ENCODE results near the gene ZNF467.
A peak's percentile ranks its signal among the peaks of the same experiment; 100 is the strongest.

Gene ZNF467

GRCh38 chr7:149809215-149809614, 35.8 kb upstream of the ZNF467 start:
- DNase-seq (ENCODE audit: low read depth in 4 of 4, low spot score in 1 of 4), result no peak

GRCh38 chr7:149808311-149808710, 34.9 kb upstream of the ZNF467 start:
- no peak for DNase-seq (ENCODE audit: low read depth in 4 of 4, low spot score in 1 of 4)

- no peak for DNase-seq (ENCODE audit: low read depth in 4 of 4, low spot score in 1 of 4)
These were observed 33.3 kb upstream of the ZNF467 start for GRCh38 chr7:149806726-149807125.

DNA sequence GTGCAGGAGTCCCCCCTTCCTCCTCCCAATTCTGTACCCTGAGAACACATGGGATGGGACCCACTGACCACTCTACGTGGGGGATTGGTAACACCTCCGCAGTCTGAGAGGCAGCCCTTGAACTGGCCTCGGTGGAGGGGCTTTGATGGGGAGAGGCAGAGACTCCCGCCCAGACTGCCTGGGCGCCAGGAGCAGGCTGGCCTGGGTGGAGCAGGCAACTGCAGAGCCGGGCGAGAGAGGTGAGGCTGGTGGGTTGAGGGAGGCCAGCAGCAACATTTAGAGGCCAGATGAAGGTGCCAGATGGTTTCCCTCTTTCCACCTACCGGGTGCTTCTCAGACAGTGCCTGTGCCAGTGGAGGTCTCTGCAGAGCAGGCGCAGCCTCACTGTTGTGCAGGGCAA, 30.7 kb upstream of the ZNF467 start:
- DNase-seq (ENCODE audit: low read depth in 4 of 4, low spot score in 1 of 4), result no peak

GRCh38 chr7:149803551-149804074, 30.2 kb upstream of the ZNF467 start:
- DNase-seq (ENCODE audit: low read depth in 4 of 4, low spot score in 1 of 4), result no peak

GRCh38 chr7:149802966-149803365, 29.6 kb upstream of the ZNF467 start:
- no peak for DNase-seq (ENCODE audit: low read depth in 4 of 4, low spot score in 1 of 4)

GRCh38 chr7:149801816-149802215, 28.4 kb upstream of the ZNF467 start:
- no peak for DNase-seq (ENCODE audit: low read depth in 4 of 4, low spot score in 1 of 4)

GRCh38 chr7:149801002-149801566, 27.7 kb upstream of the ZNF467 start:
- no peak for DNase-seq (ENCODE audit: low read depth in 4 of 4, low spot score in 1 of 4)

DNA sequence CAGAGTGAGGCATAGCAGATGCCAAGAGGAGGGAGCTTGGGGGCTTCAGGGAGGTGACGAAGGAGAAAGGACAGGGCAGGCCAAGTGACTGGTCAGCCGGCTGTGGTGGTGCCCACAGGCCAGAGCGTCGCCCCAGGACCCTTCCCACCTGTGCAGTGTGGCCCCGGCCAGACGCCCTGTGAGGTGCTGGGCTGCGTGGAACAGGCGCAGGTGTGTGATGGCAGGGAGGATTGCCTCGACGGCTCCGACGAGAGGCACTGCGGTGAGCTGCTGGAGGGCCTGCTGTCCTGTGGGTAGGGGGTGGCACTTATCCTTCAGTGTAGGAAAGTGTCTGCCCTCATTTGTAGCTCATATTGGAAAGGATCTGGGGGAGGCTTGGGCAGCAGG, 26.8 kb upstream of the ZNF467 start:
- no peak for DNase-seq (ENCODE audit: low read depth in 4 of 4, low spot score in 1 of 4)

GRCh38 chr7:149799397-149800168, 26.2 kb upstream of the ZNF467 start:
- DNase-seq (ENCODE audit: low read depth in 4 of 4, low spot score in 1 of 4), result peak in 3 of 4 experiments; percentile 32 to 38 (median 33)

DNA sequence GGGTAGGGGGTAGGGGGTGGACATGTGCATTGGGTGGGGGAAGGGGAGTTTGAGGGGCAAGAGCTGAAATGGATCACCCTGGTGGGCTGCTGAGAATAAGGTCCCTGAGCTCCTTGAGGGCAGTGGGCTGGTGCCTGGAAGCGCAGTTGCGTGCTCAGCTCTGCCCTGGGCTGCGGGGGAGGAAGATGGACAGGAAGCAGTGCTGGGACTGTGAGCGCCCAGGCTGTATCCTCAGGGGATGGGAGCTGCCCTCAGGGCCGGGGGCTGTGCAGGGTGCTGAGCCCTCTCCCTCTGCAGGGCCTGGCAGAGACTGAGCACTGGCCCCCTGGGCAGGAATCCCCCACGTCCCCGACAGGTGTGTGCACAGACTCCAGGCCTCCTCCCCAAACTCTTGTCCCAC, 24.4 kb upstream of the ZNF467 start:
- no peak for DNase-seq (ENCODE audit: low read depth in 4 of 4, low spot score in 1 of 4)

- no peak for DNase-seq (ENCODE audit: low read depth in 4 of 4, low spot score in 1 of 4)
These were observed 23.0 kb upstream of the ZNF467 start for GRCh38 chr7:149796287-149796860.

DNA sequence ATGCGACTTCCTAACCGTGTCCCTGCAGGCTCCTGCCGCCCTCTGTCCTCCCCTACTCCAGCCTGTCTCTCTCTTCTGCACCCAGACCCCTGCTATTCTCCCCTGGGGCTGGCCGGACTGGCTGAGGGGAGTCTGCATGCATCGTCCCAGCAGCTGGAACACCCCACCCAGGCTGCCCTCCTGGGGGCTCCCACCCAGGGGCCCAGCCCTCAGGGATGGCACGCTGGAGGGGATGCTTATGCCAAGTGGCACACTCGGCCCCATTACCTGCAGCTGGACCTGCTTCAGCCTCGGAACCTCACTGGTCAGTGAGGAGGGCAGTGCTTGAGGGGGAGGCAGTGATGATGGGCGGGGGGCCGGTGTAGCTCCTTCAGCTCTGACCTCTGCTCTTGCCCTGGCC, 21.7 kb upstream of the ZNF467 start:
- DNase-seq (ENCODE audit: low read depth in 4 of 4, low spot score in 1 of 4), result no peak

- DNase-seq (ENCODE audit: low read depth in 4 of 4, low spot score in 1 of 4), result no peak
These were observed 21.3 kb upstream of the ZNF467 start for GRCh38 chr7:149794661-149795060.

DNA sequence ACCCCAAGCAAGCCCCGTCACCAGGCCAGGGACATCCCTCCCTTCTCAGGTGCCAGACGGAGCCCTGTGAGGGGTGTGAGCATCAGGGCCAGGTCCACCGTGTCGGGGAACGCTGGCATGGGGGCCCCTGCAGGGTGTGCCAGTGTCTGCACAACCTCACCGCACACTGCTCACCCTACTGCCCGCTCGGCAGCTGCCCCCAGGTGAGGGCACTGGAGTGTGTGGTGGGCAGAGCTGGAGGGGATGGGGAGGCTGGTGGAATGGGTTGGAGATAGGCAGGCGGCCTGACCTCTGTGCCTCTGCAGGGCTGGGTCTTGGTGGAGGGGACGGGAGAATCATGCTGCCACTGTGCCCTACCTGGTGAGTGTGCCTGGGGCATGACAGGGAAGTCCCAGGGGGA, 19.9 kb upstream of the ZNF467 start:
- no peak for DNase-seq (ENCODE audit: low read depth in 4 of 4, low spot score in 1 of 4)

GRCh38 chr7:149792220-149792595, 18.8 kb upstream of the ZNF467 start:
- DNase-seq (ENCODE audit: low read depth in 4 of 4, low spot score in 1 of 4), result no peak

DNA sequence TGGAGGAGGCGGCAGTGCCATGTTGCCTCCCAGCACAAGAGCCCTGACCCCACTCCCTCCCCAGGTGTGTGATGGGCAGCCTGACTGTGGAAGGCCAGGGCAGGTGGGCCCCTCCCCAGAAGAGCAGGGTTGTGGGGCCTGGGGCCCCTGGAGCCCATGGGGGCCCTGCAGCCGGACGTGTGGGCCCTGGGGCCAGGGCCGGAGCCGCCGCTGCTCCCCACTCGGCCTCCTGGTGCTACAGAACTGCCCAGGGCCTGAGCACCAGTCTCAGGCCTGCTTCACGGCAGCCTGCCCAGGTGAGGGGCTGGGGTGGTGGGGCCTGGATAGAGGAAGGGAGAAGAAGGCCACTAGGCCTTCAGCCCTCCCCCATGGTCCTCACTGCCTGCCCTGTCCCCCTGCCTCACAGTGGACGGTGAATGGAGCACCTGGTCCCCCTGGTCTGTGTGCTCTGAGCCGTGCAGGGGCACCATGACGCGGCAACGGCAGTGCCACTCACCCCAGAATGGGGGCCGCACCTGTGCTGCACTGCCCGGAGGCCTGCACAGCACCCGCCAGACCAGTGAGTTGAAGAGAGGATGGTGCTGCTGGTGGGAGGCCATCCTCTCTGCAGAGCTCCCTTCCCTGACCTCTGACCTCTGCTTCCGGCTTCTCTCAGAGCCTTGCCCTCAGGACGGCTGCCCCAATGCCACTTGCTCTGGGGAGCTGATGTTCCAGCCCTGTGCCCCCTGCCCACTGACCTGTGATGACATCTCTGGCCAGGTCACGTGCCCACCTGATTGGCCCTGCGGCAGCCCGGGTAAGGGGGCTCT, 18.2 kb upstream of the ZNF467 start:
- no peak for DNase-seq (ENCODE audit: low read depth in 4 of 4, low spot score in 1 of 4)

DNA sequence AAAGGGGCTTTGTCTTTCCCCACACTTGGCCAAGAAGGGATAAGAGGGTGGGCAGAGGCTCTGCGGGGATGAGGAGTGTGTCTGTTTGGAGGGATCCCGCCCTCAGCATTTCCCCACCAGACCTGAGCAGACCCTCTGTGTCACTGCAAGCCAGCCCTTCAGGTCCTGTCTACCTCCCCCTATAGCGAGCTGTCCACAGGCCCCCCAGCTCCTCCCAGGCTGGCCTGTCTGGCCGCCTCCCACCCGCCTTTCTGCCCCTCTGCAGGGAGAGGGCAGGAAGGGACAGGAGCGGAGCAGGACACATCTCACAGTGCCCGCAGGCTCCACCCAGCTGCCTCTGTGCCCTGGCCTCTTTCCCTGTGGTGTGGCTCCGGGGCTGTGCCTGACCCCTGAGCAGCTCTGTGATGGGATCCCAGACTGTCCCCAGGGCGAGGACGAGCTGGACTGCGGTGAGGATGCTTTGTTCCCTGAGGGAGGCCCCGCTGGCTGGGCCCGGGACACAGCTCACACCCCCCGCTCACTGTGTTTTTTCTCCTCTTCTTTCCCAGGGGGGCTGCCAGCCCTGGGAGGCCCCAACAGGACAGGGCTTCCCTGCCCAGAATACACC, 17.5 kb upstream of the ZNF467 start:
- DNase-seq (ENCODE audit: low read depth in 4 of 4, low spot score in 1 of 4), result no peak

DNA sequence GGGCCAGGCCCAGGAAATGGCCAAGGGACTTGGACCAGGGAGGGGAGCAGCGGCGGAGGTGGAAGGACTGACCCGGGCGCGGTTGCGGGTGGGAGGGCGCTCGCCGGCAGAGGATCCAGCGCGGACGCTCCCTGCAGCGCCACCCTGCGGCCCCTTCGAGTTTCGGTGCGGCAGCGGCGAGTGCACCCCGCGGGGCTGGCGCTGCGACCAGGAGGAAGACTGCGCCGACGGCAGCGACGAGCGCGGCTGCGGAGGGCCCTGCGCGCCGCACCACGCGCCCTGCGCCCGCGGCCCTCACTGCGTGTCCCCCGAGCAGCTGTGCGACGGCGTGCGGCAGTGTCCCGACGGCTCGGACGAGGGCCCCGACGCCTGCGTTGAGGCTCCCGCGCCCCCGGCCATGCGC, 16.8 kb upstream of the ZNF467 start:
- DNase-seq (ENCODE audit: low read depth in 4 of 4, low spot score in 1 of 4), result peak in 1 of 4 experiments; percentile 39

GRCh38 chr7:149789101-149789500, 15.7 kb upstream of the ZNF467 start:
- no peak for DNase-seq (ENCODE audit: low read depth in 4 of 4, low spot score in 1 of 4)

GRCh38 chr7:149788300-149788851, 15.0 kb upstream of the ZNF467 start:
- no peak for DNase-seq (ENCODE audit: low read depth in 4 of 4, low spot score in 1 of 4)

Data from stimulated activated CD4-positive, alpha-beta T cell treated with anti-CD3 and anti-CD28 coated beads, Interleukin-1b, Interleukin-23, amount 100 ng/mL, for 24 hours (primary cell).